ENCODE data around the gene FGF6.

DNA sequence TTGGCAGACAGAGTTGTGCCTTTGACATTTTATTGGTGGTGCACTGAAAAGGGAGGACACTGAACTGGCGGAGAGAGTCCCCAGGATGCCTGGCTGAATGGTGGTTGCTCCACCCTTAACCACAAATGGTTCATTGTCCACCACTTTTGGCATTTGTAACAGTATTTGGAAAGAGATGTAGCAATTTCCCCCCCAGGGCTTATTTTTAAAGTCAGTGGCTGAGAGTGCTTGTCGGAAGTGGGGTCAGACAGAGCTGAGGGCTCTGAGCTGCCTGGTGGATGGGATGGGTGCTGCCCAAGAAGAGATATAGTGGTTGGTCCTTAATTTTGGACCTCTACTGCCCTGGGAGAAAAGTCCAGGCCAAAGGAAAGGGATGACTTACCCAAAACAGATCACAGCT is 31.5 kb upstream of the FGF6 start:
- TF ChIP-seq, protein P1, sequence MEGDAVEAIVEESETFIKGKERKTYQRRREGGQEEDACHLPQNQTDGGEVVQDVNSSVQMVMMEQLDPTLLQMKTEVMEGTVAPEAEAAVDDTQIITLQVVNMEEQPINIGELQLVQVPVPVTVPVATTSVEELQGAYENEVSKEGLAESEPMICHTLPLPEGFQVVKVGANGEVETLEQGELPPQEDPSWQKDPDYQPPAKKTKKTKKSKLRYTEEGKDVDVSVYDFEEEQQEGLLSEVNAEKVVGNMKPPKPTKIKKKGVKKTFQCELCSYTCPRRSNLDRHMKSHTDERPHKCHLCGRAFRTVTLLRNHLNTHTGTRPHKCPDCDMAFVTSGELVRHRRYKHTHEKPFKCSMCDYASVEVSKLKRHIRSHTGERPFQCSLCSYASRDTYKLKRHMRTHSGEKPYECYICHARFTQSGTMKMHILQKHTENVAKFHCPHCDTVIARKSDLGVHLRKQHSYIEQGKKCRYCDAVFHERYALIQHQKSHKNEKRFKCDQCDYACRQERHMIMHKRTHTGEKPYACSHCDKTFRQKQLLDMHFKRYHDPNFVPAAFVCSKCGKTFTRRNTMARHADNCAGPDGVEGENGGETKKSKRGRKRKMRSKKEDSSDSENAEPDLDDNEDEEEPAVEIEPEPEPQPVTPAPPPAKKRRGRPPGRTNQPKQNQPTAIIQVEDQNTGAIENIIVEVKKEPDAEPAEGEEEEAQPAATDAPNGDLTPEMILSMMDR (IDR thresholded peaks at IDR 0.05 in 8 of 11, conservative IDR thresholded peaks at IDR 0.05 in 3 of 11), result no peak
- TF ChIP-seq POLR2AphosphoS5 (IDR thresholded peaks at IDR 0.05), result no peak

Data from spleen (tissue), 7 donors.